Daoy (cell line): ENCODE data around the gene CAP1. TPM values are rescaled to one million over a fixed set of nuclear protein-coding genes. Genes with fewer than 3 reads are reported as not detected.
A peak's percentile ranks its signal among the peaks of the same experiment; 100 is the strongest.
"Not testable (repeated sequence)": the region's sequence is repeated elsewhere in the genome, so short reads cannot be mapped to it uniquely, and the experiment has no call there.

ENCODE experiments used
- DNase-seq: peaks from one replicate; pipeline ENCODE4 v3.0.0-alpha.2; 2015; ENCODE audit warnings: low read depth
- total RNA-seq: library from RNA; depleted of rRNA; stranded (reverse); fragments of >200 nt; shearing (Covaris generic); gene quantifications from 2 replicates; pipeline ENCODE4 v1.2.3, GENCODE V29; 2014; rRNA removed

Gene CAP1
- 451 and 461 TPM in 2 replicates for total RNA-seq

DNA sequence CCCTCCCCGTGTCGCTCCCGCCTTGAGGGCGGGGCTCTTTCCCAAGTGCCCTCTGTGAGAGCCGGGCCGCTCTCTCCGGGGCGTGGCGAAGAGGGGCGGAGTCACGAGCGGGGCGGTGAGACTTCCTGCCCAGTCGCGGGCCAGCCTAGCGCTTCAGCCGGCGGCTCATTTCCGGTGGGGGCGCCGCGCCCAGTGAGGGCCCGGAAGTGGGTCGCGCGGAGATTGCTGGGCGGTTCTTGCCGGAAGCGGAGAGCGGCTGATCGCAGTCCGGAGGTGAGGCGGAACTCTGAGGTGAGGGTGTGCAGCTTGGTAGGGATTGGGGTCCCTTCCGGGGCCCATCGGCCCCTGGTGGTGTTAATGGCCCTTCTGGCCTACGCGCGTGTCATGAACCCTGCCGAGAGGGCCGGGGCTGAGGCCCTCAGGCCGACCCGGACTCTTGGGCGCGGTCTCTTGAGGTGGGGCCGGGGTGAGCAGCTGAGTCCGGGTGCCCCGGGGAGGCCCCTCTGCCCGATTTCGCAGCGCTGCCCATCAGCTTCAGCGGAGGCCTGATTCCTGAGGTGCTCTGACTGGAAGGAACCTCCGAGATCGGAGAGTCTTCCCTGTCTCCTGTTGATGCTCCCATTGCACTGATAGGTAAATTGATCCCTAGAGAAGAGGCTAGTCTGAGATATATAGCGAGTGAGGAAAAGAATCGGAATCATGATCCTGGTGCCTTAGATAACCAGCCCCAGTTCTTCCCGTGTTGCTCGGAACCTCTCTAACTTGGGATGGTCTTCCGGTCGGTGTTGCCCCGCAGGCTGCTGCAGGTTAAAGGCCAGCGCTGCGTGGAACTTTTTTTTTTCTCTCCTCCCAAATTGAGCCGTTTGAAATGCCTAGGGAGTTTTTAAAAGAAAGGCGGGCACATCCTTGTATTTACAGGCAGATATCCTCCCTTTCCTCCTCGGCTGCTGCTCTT is at the start of gene CAP1:
CAP1 (plus strand) TSS at position 219 of the 955 bp plus-strand sequence. CDS start 18,618 bp downstream, outside the sequence.
- DNase-seq: peak; percentile 100

GRCh38 chr1:39992234-39992633 is 48.3 kb upstream of the CAP1 start:
- no peak for DNase-seq

GRCh38 chr1:39992888-39993287 is 47.6 kb upstream of the CAP1 start:
- no peak for DNase-seq

GRCh38 chr1:39995973-39996393 is 44.5 kb upstream of the CAP1 start:
- DNase-seq: no peak

GRCh38 chr1:39996396-39997004 is 44.0 kb upstream of the CAP1 start:
- DNase-seq: no peak

- no peak for DNase-seq
Observed at GRCh38 chr1:40001456-40001855, 39.1 kb upstream of the CAP1 start.

- no peak for DNase-seq
Observed at GRCh38 chr1:40003156-40004093, 37.1 kb upstream of the CAP1 start.

- no peak for DNase-seq
Observed at GRCh38 chr1:40004857-40005256, 35.7 kb upstream of the CAP1 start.

DNA sequence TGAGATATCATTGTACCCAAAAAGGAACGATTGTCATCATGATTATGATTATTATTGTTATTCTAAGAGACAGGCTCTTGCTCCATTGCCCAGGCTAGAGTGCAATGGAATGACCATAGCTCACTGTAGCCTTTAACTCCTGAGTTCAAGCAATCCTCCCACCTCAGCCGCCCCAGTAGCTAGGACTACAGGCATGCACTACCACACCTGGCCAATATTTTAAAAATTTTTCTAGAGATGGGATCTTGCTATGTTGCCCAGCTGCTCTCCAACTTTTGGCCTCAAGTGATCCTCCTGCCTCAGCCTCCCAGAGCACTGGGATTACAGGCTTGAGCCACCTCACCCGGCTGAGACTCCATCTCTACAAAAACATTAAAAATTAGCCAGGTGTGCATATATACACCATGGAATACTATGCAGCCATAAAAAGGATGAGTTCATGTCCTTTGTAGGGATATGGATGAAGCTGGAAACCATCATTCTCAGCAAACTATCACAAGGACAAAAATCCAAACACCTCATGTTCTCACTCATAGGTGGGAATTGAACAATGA is 33.0 kb upstream of the CAP1 start:
- not testable (repeated sequence) for DNase-seq

GRCh38 chr1:40011198-40011597 is 29.3 kb upstream of the CAP1 start:
- DNase-seq: no peak

DNA sequence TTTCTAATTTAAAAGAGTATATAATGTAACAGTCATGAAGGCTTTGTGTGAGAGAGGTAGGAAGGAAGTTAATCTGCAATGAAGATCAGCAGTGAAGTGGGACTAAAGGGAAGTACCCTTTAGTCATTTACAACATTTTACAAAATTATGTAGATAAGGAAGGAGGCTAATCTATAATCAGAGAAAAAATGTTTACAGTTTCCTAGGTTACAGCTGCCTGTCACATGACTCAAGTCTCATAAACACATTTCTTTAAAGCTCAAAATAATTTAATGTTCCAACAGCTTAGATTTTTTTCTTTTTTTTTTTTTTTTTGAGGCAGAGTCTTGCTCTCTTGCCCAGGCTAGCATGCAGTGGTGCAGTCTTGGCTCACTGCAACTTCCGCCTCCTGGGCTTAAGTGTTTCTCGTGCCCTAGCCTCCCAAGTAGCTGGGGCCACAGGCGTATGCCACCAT is 26.2 kb upstream of the CAP1 start:
- no peak for DNase-seq

DNA sequence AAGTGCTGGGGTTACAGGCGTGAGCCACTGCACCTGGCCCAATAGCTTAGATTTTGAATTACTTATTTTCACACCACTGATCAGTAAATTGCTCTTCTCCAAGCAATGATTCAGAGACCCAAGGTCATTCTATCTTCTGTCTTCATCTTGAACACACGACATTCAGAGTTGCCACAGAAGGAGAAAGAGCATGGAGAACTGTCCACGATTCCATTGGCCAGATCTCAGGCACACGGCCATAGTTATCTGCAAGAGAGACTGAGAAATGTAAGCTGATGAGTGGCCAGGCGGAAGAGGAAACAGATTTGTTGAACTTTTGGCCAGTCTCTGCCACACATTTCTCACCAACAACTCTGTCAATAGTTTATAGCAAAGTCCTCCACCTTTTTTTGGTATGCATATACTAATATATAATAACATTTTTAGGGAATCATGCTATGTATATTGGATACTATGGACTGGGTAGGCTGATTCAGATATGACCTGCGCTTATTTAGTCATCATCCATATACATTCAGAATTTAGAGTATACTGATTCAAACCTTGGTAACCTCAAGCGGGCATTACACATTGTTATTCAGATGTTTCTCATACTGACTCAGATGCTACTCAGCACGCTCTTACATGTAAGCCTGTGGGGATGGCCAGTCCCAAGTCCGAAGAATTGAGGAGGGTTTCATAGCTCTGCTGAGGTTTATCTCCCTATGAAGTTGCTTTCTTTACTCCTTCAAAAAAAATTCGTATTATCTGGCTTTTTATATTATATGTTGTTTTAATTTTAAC is 25.5 kb upstream of the CAP1 start:
- DNase-seq: peak; percentile 91

DNA sequence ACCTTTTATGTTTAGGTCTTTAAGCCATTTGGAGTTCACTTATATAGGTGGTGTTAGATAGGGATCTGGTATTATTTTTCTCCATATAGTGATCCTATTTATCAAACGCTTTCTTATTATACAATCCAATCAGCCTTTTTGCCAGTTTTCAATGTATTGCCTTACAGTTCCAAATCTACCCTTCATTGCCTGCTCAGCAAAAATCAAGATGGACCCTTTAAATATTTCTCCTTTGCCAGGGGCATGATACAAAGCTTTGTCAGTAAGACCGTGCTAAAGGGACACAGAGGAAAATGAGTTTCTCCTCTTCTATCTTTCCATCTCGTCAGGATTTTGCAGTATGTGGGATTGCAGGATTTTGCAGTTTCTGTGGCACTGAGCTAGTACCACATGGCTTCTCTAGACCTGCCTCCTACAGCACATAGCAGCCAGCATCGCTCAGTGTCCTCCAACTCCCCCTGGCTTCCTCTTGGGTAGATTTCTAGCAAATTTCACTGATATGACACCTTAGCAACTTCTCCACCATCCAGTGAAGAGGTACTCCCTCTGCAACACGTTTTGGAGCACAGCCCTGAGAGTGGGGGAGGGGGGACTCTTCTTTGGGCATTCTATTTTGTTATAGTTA is 22.5 kb upstream of the CAP1 start:
- DNase-seq: no peak

DNA sequence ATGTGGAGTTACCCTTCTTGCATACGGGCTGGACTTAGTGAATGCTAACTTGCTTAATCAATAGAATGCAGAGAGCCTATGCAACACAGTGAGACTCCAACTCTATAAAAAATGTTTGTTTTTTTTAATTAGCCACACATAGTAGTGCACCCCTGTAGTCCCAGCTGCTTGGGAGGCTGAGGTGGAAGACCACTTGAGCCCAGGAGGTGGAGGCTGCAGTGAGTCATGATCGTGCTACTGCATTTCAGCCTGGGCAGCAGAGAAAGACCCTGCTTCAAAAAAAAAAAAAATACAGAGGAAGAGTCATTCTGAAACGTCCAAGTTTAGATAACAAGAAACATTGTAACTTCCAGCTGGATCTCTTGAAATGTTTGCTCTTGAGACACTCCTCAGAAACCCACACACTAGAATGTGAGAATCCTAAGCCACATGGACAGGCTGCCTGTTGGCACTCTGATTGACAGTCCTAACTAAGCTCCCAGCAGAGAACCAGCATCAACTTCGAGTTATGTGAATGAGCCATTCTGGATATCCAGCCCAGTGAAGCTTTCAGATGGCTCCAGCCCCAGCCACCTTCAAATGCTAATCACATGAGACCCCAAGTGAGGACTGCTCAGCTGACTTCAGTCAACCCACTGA is 20.0 kb upstream of the CAP1 start:
- peak; percentile 54 for DNase-seq

GRCh38 chr1:40023379-40023944 is 17.1 kb upstream of the CAP1 start:
- DNase-seq: no peak

- no peak for DNase-seq
Observed at GRCh38 chr1:40024671-40025070, 15.9 kb upstream of the CAP1 start.

DNA sequence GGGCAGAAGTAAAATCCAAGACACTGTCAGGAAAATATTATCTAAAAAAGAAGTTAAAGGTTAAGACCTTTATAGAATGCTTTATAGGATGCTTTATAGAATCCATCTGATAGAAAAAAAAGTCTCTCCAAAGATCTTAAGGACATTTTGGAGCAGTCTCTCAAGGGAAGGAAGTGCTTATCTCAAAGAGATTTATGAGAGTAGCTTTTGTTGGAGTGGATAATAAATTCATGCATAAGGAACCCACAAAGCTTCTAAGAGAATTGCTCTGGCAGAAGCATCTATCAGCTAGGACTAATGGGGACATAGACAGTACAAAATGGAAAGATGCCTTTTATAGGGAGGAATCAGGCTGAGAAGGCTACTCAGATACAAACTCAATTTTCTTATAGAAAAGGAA is 12.9 kb upstream of the CAP1 start:
- DNase-seq: no peak

GRCh38 chr1:40029608-40030007 is 10.9 kb upstream of the CAP1 start:
- DNase-seq: no peak

- peak; percentile 47 for DNase-seq
Observed at GRCh38 chr1:40030528-40031135, 9.9 kb upstream of the CAP1 start.
